Measurements from ENCODE around the gene BABAM1. TPM values are rescaled to one million over a fixed set of nuclear protein-coding genes. Genes with fewer than 3 reads are reported as not detected.
A peak's percentile ranks its signal among the peaks of the same experiment; 100 is the strongest.

BABAM1 gene
- total and polyA plus RNA-seq, 9 of the 15 experiments (the other 6 are each of a cell fraction or from before 2014, with no cell fraction given): 14.7 to 160 (median 113) TPM

DNA sequence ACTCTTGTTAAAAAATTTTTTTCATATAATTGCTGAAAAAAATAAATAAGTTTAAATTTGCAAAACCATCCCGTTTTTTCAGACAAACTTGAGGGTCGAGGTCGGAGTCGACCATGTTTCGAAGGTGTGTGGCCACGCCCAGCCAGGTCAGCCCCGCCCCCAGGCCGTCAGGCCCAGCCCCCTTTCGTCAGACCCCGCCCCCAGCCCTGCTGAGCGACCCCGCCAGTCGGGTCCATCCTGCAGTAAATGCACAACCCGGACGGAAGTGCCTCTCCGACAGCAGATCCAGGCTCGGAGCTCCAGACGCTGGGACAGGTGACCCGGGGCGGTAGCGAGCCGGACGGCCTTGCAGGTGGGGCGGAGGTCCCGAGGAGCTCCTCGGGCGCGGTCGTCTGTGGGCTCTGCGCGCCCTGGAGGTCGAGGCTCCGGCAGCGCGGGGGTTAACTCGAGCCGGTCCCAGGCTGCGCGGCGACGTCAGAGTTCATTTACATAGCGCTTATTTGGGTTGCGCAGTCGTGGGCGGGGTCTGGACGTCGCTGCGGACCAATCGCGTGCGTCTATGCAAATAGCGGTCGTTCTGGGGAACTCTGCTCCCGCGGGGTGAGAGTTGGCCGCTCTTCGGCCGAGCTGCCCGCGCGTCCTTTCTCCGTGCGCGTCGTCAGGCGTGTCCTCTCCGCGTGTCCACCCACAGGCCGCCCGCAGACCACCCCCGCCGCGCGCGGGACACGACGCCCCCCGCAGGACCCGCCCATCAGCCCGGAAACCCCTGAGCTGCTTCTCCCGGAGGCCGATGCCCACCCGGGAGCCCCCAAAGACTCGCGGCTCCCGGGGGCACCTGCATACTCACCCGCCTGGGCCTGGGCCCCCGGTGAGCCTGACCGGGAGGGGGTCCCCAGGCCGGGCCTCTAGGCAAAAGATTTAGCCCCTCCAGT lies 41.0 kb upstream of the BABAM1 start, which contains the start of gene OCEL1 (continued):
- TF ChIP-seq, protein P1, sequence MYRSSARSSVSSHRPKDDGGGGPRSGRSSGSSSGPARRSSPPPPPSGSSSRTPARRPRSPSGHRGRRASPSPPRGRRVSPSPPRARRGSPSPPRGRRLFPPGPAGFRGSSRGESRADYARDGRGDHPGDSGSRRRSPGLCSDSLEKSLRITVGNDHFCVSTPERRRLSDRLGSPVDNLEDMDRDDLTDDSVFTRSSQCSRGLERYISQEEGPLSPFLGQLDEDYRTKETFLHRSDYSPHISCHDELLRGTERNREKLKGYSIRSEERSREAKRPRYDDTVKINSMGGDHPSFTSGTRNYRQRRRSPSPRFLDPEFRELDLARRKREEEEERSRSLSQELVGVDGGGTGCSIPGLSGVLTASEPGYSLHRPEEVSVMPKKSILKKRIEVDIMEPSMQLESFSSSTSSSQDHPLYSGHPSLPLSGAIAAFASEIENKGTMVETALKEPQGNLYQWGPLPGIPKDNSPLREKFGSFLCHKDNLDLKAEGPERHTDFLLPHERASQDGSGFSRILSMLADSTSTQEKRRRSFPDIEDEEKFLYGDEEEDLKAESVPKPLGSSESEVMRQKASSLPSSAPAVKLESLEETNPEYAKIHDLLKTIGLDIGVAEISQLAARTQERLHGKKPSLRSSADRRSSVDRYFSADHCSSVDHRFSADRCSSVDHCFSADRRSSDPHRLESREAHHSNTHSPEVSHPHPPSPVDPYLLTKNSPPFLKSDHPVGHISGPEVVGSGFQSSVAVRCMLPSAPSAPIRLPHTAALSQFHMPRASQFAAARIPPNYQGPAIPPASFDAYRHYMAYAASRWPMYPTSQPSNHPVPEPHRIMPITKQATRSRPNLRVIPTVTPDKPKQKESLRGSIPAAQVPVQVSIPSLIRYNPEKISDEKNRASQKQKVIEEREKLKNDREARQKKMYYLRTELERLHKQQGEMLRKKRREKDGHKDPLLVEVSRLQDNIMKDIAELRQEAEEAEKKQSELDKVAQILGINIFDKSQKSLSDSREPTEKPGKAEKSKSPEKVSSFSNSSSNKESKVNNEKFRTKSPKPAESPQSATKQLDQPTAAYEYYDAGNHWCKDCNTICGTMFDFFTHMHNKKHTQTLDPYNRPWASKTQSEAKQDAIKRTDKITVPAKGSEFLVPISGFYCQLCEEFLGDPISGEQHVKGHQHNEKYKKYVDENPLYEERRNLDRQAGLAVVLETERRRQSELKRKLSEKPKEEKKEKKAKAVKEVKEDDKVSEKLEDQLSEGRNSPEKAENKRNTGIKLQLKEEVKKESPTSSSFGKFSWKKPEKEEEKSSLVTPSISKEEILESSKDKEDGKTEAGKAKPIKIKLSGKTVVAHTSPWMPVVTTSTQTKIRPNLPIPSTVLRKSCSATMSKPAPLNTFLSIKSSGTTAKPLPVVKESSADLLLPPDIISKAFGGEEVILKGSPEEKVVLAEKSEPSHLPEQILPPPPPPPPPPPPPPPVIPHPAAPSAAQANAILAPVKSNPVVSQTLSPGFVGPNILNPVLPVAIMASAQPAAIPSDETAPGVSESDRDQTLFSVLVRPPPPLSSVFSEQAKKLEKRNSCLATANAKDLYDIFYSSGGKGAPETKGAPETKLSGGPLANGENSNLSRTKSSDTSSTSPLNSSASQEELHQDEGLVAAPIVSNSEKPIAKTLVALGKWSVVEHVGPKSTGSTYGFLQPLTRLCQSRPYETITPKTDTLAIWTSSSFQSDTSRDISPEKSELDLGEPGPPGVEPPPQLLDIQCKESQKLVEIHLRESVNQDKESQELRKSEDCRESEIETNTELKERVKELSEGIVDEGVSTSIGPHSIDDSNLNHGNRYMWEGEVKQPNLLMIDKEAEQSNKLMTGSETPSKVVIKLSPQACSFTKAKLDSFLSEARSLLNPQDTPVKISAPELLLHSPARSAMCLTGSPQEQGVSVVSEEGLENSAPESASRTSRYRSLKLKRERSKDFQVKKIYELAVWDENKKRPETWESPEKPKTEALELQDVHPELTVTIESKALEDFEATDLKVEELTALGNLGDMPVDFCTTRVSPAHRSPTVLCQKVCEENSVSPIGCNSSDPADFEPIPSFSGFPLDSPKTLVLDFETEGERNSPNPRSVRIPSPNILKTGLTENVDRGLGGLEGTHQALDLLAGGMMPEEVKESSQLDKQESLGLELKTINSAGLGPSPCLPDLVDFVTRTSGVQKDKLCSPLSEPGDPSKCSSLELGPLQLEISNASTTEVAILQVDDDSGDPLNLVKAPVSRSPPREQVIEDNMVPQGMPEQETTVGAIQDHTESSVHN (IDR thresholded peaks at IDR 0.05; ENCODE audit: borderline replicate concordance in 1 of 2, low read depth in 1 of 2): no peak
- TF ChIP-seq, protein P2, sequence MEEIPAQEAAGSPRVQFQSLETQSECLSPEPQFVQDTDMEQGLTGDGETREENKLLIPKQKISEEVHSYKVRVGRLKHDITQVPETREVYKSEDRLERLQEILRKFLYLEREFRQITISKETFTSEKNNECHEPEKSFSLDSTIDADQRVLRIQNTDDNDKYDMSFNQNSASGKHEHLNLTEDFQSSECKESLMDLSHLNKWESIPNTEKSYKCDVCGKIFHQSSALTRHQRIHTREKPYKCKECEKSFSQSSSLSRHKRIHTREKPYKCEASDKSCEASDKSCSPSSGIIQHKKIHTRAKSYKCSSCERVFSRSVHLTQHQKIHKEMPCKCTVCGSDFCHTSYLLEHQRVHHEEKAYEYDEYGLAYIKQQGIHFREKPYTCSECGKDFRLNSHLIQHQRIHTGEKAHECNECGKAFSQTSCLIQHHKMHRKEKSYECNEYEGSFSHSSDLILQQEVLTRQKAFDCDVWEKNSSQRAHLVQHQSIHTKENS (CRISPR knock-in tag; IDR thresholded peaks at IDR 0.05): no peak
- peak in 1 of 2 experiments; percentile 88; a peak in 1 of 4 replicates for TF ChIP-seq SRF (CRISPR knock-in tag; IDR thresholded peaks at IDR 0.05)
- TF ChIP-seq, protein P3, sequence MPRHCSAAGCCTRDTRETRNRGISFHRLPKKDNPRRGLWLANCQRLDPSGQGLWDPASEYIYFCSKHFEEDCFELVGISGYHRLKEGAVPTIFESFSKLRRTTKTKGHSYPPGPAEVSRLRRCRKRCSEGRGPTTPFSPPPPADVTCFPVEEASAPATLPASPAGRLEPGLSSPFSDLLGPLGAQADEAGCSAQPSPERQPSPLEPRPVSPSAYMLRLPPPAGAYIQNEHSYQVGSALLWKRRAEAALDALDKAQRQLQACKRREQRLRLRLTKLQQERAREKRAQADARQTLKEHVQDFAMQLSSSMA (CRISPR knock-in tag; IDR thresholded peaks at IDR 0.05): no peak
- no peak for TF ChIP-seq ZNF232 (CRISPR knock-in tag; IDR thresholded peaks at IDR 0.05)
- no peak for TF ChIP-seq ZNF384 (IDR thresholded peaks at IDR 0.05; ENCODE audit: low read depth, low read length)
- TF ChIP-seq NUFIP1 (IDR thresholded peaks at IDR 0.05; ENCODE audit: partially characterized antibody): no peak
- peak; percentile 94 for TF ChIP-seq CEBPB (tag; IDR thresholded peaks at IDR 0.05)
- TF ChIP-seq, protein P4, sequence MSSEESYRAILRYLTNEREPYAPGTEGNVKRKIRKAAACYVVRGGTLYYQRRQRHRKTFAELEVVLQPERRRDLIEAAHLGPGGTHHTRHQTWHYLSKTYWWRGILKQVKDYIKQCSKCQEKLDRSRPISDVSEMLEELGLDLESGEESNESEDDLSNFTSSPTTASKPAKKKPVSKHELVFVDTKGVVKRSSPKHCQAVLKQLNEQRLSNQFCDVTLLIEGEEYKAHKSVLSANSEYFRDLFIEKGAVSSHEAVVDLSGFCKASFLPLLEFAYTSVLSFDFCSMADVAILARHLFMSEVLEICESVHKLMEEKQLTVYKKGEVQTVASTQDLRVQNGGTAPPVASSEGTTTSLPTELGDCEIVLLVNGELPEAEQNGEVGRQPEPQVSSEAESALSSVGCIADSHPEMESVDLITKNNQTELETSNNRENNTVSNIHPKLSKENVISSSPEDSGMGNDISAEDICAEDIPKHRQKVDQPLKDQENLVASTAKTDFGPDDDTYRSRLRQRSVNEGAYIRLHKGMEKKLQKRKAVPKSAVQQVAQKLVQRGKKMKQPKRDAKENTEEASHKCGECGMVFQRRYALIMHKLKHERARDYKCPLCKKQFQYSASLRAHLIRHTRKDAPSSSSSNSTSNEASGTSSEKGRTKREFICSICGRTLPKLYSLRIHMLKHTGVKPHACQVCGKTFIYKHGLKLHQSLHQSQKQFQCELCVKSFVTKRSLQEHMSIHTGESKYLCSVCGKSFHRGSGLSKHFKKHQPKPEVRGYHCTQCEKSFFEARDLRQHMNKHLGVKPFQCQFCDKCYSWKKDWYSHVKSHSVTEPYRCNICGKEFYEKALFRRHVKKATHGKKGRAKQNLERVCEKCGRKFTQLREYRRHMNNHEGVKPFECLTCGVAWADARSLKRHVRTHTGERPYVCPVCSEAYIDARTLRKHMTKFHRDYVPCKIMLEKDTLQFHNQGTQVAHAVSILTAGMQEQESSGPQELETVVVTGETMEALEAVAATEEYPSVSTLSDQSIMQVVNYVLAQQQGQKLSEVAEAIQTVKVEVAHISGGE (CRISPR knock-in tag; IDR thresholded peaks at IDR 0.05): peak in 2 of 3 experiments; percentile 35 to 89; a peak in 2 of 6 replicates
- no peak for TF ChIP-seq RBM39 (optimal IDR thresholded peaks at IDR 0.05; ENCODE audit: low read depth, low read length)
- TF ChIP-seq ZNF764 (CRISPR knock-in tag; IDR thresholded peaks at IDR 0.05; ENCODE audit: low read depth): no peak
- TF ChIP-seq HNRNPUL1 (IDR thresholded peaks at IDR 0.05; ENCODE audit: low read length): no peak

All from K562 (cell line).